ENCODE results near the gene MGLL. TPM values are rescaled to one million over a fixed set of nuclear protein-coding genes. Genes with fewer than 3 reads are reported as not detected.

MGLL gene
- total and polyA plus RNA-seq, 12 donors = 1.9 to 48.1 (median 33.3) TPM

- Histone ChIP-seq H3K9me3 (replicated peaks in 1 of 3) (peaks cover 0 to 9% (median 0%) of the 10 kb centered on the region in 3 donors), H3K36me3 (replicated peaks in 1 of 2) (no peaks in the 10 kb centered on the region), H3K27ac (no peak overlapping the region), H3K27me3 (no peaks in the 10 kb centered on the region), H3K4me3 (no peak overlapping the region), H3K4me1 (replicated peaks in 1 of 2) (peaks cover 0 to 17% of the 10 kb centered on the region in 2 donors)
- intact Hi-C loops (cut with DNase I) = no loop called here
- DNase-seq = no peak
- WGBS, 4 donors = 86 to 91% (median 87%) methylated on average over 5 of the region's 5 CpGs
- no peak for TF ChIP-seq POLR2A (IDR thresholded peaks at IDR 0.05)
- no peak for TF ChIP-seq CTCF (IDR thresholded peaks at IDR 0.05)
These were observed 57.4 kb downstream of the MGLL start for GRCh38 chr3:127764841-127765362.

GRCh38 chr3:127764301-127764700 lies 58.0 kb downstream of the MGLL start:
- Histone ChIP-seq H3K9me3 (replicated peaks in 1 of 3) (peaks cover 0 to 9% (median 0%) of the 10 kb centered on the region in 3 donors), H3K36me3 (replicated peaks in 1 of 2) (no peaks in the 10 kb centered on the region), H3K27me3 (no peaks in the 10 kb centered on the region), H3K27ac (no peak overlapping the region), H3K4me3 (no peak overlapping the region), H3K4me1 (replicated peaks in 1 of 2) (peaks cover 0 to 17% of the 10 kb centered on the region in 2 donors)
- intact Hi-C loops (cut with DNase I) = no loop called here
- TF ChIP-seq CTCF (IDR thresholded peaks at IDR 0.05) (no peak), POLR2A (IDR thresholded peaks at IDR 0.05) (no peak)
- no peak for DNase-seq
- WGBS, 4 donors = 71 to 88% (median 88%) methylated on average over 6 to 8 of the region's 8 CpGs

GRCh38 chr3:127763816-127764215 lies 58.5 kb downstream of the MGLL start:
- H3K27ac ChIP-seq = no peak overlapping the region
- H3K36me3 ChIP-seq (replicated peaks in 1 of 2) = no peaks in the 10 kb centered on the region
- H3K4me1 ChIP-seq (replicated peaks in 1 of 2) = peaks cover 0 to 15% of the 10 kb centered on the region in 2 donors
- intact Hi-C loops (cut with DNase I) = no loop called here
- H3K27me3 ChIP-seq = no peaks in the 10 kb centered on the region
- peaks cover 0 to 9% (median 0%) of the 10 kb centered on the region in 3 donors for H3K9me3 ChIP-seq (replicated peaks in 1 of 3)
- no peak overlapping the region for H3K4me3 ChIP-seq
- no peak for TF ChIP-seq POLR2A (IDR thresholded peaks at IDR 0.05)
- TF ChIP-seq CTCF (IDR thresholded peaks at IDR 0.05) = no peak
- WGBS, 4 donors = 68 to 75% (median 71%) methylated on average over 5 to 7 of the region's 7 CpGs
- no peak for DNase-seq

GRCh38 chr3:127763337-127763736 lies 59.0 kb downstream of the MGLL start:
- 78 to 91% (median 83%) methylated on average over 6 to 8 of the region's 8 CpGs for WGBS, 4 donors
- Histone ChIP-seq H3K36me3 (replicated peaks in 1 of 2) (no peaks in the 10 kb centered on the region), H3K4me1 (replicated peaks in 1 of 2) (peaks cover 0 to 10% of the 10 kb centered on the region in 2 donors), H3K9me3 (replicated peaks in 1 of 3) (peaks cover 0 to 9% (median 0%) of the 10 kb centered on the region in 3 donors), H3K27ac (no peak overlapping the region), H3K4me3 (no peak overlapping the region), H3K27me3 (no peaks in the 10 kb centered on the region)
- TF ChIP-seq POLR2A (IDR thresholded peaks at IDR 0.05) = no peak
- TF ChIP-seq CTCF (IDR thresholded peaks at IDR 0.05) = no peak
- DNase-seq = no peak
- intact Hi-C loops (cut with DNase I) = no loop called here
